Measurements from ENCODE around the gene APBB2.

GRCh38 chr4:40984051-40984450, 230.3 kb downstream of the APBB2 start:
- no peak for TF ChIP-seq SP1 (IDR thresholded peaks at IDR 0.05)
- no peak for TF ChIP-seq CTCF (IDR thresholded peaks at IDR 0.05; ENCODE audit: low read depth, low read length, missing input control)
- no peak for TF ChIP-seq TAF1 (conservative IDR thresholded peaks at IDR 0.05)
- TF ChIP-seq MAX (IDR thresholded peaks at IDR 0.05) = no peak
- no peak for TF ChIP-seq ATF3 (IDR thresholded peaks at IDR 0.05)
- peak; percentile 9 for TF ChIP-seq HNF4G (IDR thresholded peaks at IDR 0.05)
- peak; percentile 73 to 87 for TF ChIP-seq RXRA (IDR thresholded peaks at IDR 0.05)
- TF ChIP-seq RAD21 (IDR thresholded peaks at IDR 0.05) = peak in 1 of 2 donors; percentile 39

Measured in liver (tissue), 3 donors.